Activated T-cell treated with anti-CD3 and anti-CD28 coated beads, Interleukin-2, amount 50 U/mL, for 72 hours (primary cell): ENCODE data around the gene SCD5. TPM values are rescaled to one million over a fixed set of nuclear protein-coding genes. Genes with fewer than 3 reads are reported as not detected.

Experiments
- ATAC-seq, 2 donors: fragments of 150-1000 bp; cut with Tn5 transposase; replicated peaks in 1 of 2; 2 replicates each; pipeline ENCODE4 v1.10.0; 2021; ENCODE audit warnings: moderate library complexity in 2 of 2, mild to moderate bottlenecking in 1 of 2
- DNase-seq, 2 donors: peaks; one replicate each; pipeline ENCODE4 v3.0.0; 2021 to 2022; ENCODE audit warnings: mixed read lengths in 1 of 2
- H3K27ac Mint-ChIP-seq: one replicate; pipeline ENCODE4 v1.8.0; 2022; ENCODE audit warnings: mild to moderate bottlenecking, moderate library complexity, mixed read lengths
- H3K27me3 Mint-ChIP-seq: one replicate; pipeline ENCODE4 v1.8.0; 2022; ENCODE audit warnings: low read depth, mixed read lengths
- H3K36me3 Mint-ChIP-seq, 2 donors: one replicate each; pipeline ENCODE4 v1.8.0; 2022; ENCODE audit warnings: mixed read lengths in 2 of 2, mild to moderate bottlenecking in 1 of 2; ENCODE audit not compliant: insufficient read depth in 2 of 2
- H3K4me1 Mint-ChIP-seq: one replicate; pipeline ENCODE4 v1.8.0; 2022; ENCODE audit warnings: low read depth, mixed read lengths
- H3K4me3 Mint-ChIP-seq, 2 donors: one replicate each; pipeline ENCODE4 v1.8.0; 2022; ENCODE audit warnings: mild to moderate bottlenecking in 2 of 2, mixed read lengths in 2 of 2, moderate library complexity in 2 of 2
- H3K9me3 Mint-ChIP-seq, 2 donors: one replicate each; pipeline ENCODE4 v1.8.0; 2022; ENCODE audit warnings: mixed read lengths in 2 of 2
- total RNA-seq, 2 donors: library from RNA; stranded (reverse); gene quantifications; one replicate each; pipeline ENCODE4 v1.2.3, GENCODE V29; 2022

The SCD5 gene
- total RNA-seq, 2 donors from 2014 or later, result 1.5 to 1.6 TPM

GRCh38 chr4:82775243-82775642, 23.4 kb downstream of the SCD5 start:
- Mint-ChIP-seq H3K4me1 (no peaks in the 10 kb centered on the region), H3K27me3 (peaks cover 7% of the 10 kb centered on the region), H3K36me3 (no peaks in the 10 kb centered on the region), H3K9me3 (no peaks in the 10 kb centered on the region), H3K27ac (no peak overlapping the region), H3K4me3 (no peak overlapping the region)
- ATAC-seq, result no peak
- no peak for DNase-seq

- H3K27me3 Mint-ChIP-seq, result peaks cover 7% of the 10 kb centered on the region
- ATAC-seq (no peak), DNase-seq (no peak)
- H3K9me3 Mint-ChIP-seq, result no peaks in the 10 kb centered on the region
- H3K4me3 Mint-ChIP-seq, result no peak overlapping the region
- H3K27ac Mint-ChIP-seq, result no peak overlapping the region
- H3K36me3 Mint-ChIP-seq, result no peaks in the 10 kb centered on the region
- H3K4me1 Mint-ChIP-seq, result no peaks in the 10 kb centered on the region
These were observed 23.9 kb downstream of the SCD5 start for GRCh38 chr4:82774711-82775171.

GRCh38 chr4:82773057-82773456, 25.5 kb downstream of the SCD5 start:
- no peak overlapping the region for H3K4me3 Mint-ChIP-seq
- DNase-seq (no peak), ATAC-seq (no peak)
- H3K27me3 Mint-ChIP-seq, result peaks cover 12% of the 10 kb centered on the region
- no peak overlapping the region for H3K27ac Mint-ChIP-seq
- H3K9me3 Mint-ChIP-seq, result no peaks in the 10 kb centered on the region
- H3K4me1 Mint-ChIP-seq, result no peaks in the 10 kb centered on the region
- H3K36me3 Mint-ChIP-seq, result no peaks in the 10 kb centered on the region

GRCh38 chr4:82770607-82771006, 28.0 kb downstream of the SCD5 start:
- no peaks in the 10 kb centered on the region for H3K4me1 Mint-ChIP-seq
- H3K4me3 Mint-ChIP-seq, result no peak overlapping the region
- DNase-seq, result no peak
- no peak overlapping the region for H3K27ac Mint-ChIP-seq
- peaks cover 9 to 13% of the 10 kb centered on the region in 2 donors for H3K9me3 Mint-ChIP-seq
- H3K36me3 Mint-ChIP-seq, result peaks cover 5 to 8% of the 10 kb centered on the region in 2 donors
- peaks cover 13% of the 10 kb centered on the region for H3K27me3 Mint-ChIP-seq
- ATAC-seq, result no peak

- Mint-ChIP-seq H3K27ac (no peak overlapping the region), H3K9me3 (peaks cover 10 to 13% of the 10 kb centered on the region in 2 donors), H3K4me1 (no peaks in the 10 kb centered on the region), H3K27me3 (peaks cover 6% of the 10 kb centered on the region), H3K4me3 (no peak overlapping the region), H3K36me3 (peaks cover 5 to 12% of the 10 kb centered on the region in 2 donors)
- DNase-seq (no peak), ATAC-seq (no peak)
These were observed 33.5 kb downstream of the SCD5 start for GRCh38 chr4:82765134-82765533.

GRCh38 chr4:82761229-82761628, 37.4 kb downstream of the SCD5 start:
- ATAC-seq (no peak), DNase-seq (no peak)
- Mint-ChIP-seq H3K4me1 (no peaks in the 10 kb centered on the region), H3K4me3 (no peak overlapping the region), H3K9me3 (peaks cover 5% of the 10 kb centered on the region in 2 donors), H3K27me3 (peaks cover 6% of the 10 kb centered on the region), H3K27ac (no peak overlapping the region), H3K36me3 (peaks cover 0 to 8% of the 10 kb centered on the region in 2 donors)

- H3K9me3 Mint-ChIP-seq, result no peaks in the 10 kb centered on the region
These were observed 39.6 kb downstream of the SCD5 start for GRCh38 chr4:82758701-82759685.

GRCh38 chr4:82756061-82756460, 42.5 kb downstream of the SCD5 start:
- H3K9me3 Mint-ChIP-seq, result no peaks in the 10 kb centered on the region
- H3K27ac Mint-ChIP-seq, result no peak overlapping the region
- no peak overlapping the region for H3K4me3 Mint-ChIP-seq
- peaks cover 6% of the 10 kb centered on the region for H3K27me3 Mint-ChIP-seq
- H3K36me3 Mint-ChIP-seq, result no peaks in the 10 kb centered on the region
- DNase-seq (no peak), ATAC-seq (no peak)
- H3K4me1 Mint-ChIP-seq, result no peaks in the 10 kb centered on the region

More at GRCh38 chr4:82758701-82759685, 39.6 kb downstream of the SCD5 start:
- peaks cover 6% of the 10 kb centered on the region for H3K27me3 Mint-ChIP-seq
- no peak overlapping the region for H3K4me3 Mint-ChIP-seq
- no peak for ATAC-seq
- no peak for DNase-seq
- H3K36me3 Mint-ChIP-seq, result no peaks in the 10 kb centered on the region
- no peaks in the 10 kb centered on the region for H3K4me1 Mint-ChIP-seq
- no peak overlapping the region for H3K27ac Mint-ChIP-seq

- Mint-ChIP-seq H3K4me1 (no peaks in the 10 kb centered on the region), H3K4me3 (no peak overlapping the region), H3K36me3 (no peaks in the 10 kb centered on the region), H3K27me3 (peaks cover 6% of the 10 kb centered on the region), H3K9me3 (no peaks in the 10 kb centered on the region), H3K27ac (no peak overlapping the region)
- ATAC-seq (no peak), DNase-seq (no peak)
These were observed 42.9 kb downstream of the SCD5 start for GRCh38 chr4:82755650-82756049.

- DNase-seq, result no peak
- H3K27me3 Mint-ChIP-seq, result peaks cover 6% of the 10 kb centered on the region
- no peak for ATAC-seq
- no peak overlapping the region for H3K4me3 Mint-ChIP-seq
- no peaks in the 10 kb centered on the region for H3K4me1 Mint-ChIP-seq
- H3K9me3 Mint-ChIP-seq, result no peaks in the 10 kb centered on the region
- no peak overlapping the region for H3K27ac Mint-ChIP-seq
- no peaks in the 10 kb centered on the region for H3K36me3 Mint-ChIP-seq
These were observed 44.0 kb downstream of the SCD5 start for GRCh38 chr4:82754513-82755165.

GRCh38 chr4:82753725-82754410, 44.7 kb downstream of the SCD5 start:
- Mint-ChIP-seq H3K9me3 (no peaks in the 10 kb centered on the region), H3K4me1 (no peaks in the 10 kb centered on the region), H3K27me3 (peaks cover 6% of the 10 kb centered on the region), H3K36me3 (no peaks in the 10 kb centered on the region), H3K4me3 (no peak overlapping the region), H3K27ac (no peak overlapping the region)
- DNase-seq (no peak), ATAC-seq (no peak)

- Mint-ChIP-seq H3K4me3 (no peak overlapping the region), H3K9me3 (no peaks in the 10 kb centered on the region), H3K4me1 (no peaks in the 10 kb centered on the region), H3K36me3 (no peaks in the 10 kb centered on the region), H3K27me3 (peaks cover 6% of the 10 kb centered on the region), H3K27ac (no peak overlapping the region)
- DNase-seq (no peak), ATAC-seq (no peak)
These were observed 45.4 kb downstream of the SCD5 start for GRCh38 chr4:82753238-82753637.
